ENCODE results near the gene NXNL2.

Gene NXNL2

GRCh38 chr9:88590558-88591146, 55.7 kb downstream of the NXNL2 start:
- Histone ChIP-seq H3K4me2 (ENCODE audit: low read length) (no peak overlapping the region), H2BK5ac (ENCODE audit: low read depth, low read length, poor library complexity) (no peak overlapping the region), H3K79me1 (ENCODE audit: low read length) (no peaks in the 10 kb centered on the region), H3K18ac (ENCODE audit: low read length) (no peak overlapping the region), H4K91ac (ENCODE audit: low read depth, low read length) (no peak overlapping the region), H2BK120ac (ENCODE audit: insufficient read depth, low read length, poor library complexity) (no peak overlapping the region), H3K9me3 (ENCODE audit: insufficient read depth, low read depth, low read length) (no peaks in the 10 kb centered on the region), H3K4ac (ENCODE audit: low read depth, low read length) (no peak overlapping the region), H3K14ac (ENCODE audit: low read length) (no peak overlapping the region), H2AK5ac (ENCODE audit: low read length) (no peak overlapping the region), H2BK12ac (ENCODE audit: low read length) (no peak overlapping the region), H4K8ac (ENCODE audit: low read depth, low read length) (no peak overlapping the region), H3K4me3 (ENCODE audit: low read depth, low read length) (no peak overlapping the region), H2AFZ (ENCODE audit: insufficient read depth, low read length, poor library complexity) (no peak overlapping the region), H3K23ac (ENCODE audit: low read length) (no peak overlapping the region), H3K27me3 (ENCODE audit: insufficient read depth, low read length) (no peaks in the 10 kb centered on the region), H3K4me1 (ENCODE audit: control insufficient read depth in 1 of 2, insufficient read depth in 2 of 2, low read length in 2 of 2) (no peaks in the 10 kb centered on the region), H3K79me2 (ENCODE audit: control insufficient read depth, insufficient read depth, low read length, poor library complexity) (no peaks in the 10 kb centered on the region), H4K12ac (ENCODE audit: low read depth, low read length) (no peak overlapping the region), H3K27ac (ENCODE audit: low read depth, low read length) (no peak overlapping the region), H3K9ac (ENCODE audit: low read length) (no peak overlapping the region), H3K36me3 (ENCODE audit: control insufficient read depth in 1 of 2, insufficient read depth in 2 of 2, low read length in 2 of 2) (no peaks in the 10 kb centered on the region)
- no CpG with 5 or more reads among the region's 14 CpGs for WGBS (ENCODE audit: extremely low coverage, insufficient coverage, insufficient read length)
- DNase-seq: peak; percentile 23 to 38

GRCh38 chr9:88593537-88594185, 58.7 kb downstream of the NXNL2 start:
- H3K4me2 ChIP-seq (ENCODE audit: low read length): no peak overlapping the region
- H3K23ac ChIP-seq (ENCODE audit: low read length): no peak overlapping the region
- H4K91ac ChIP-seq (ENCODE audit: low read depth, low read length): no peak overlapping the region
- WGBS (ENCODE audit: extremely low coverage, insufficient coverage, insufficient read length): no CpG with 5 or more reads among the region's 4 CpGs
- no peak overlapping the region for H3K18ac ChIP-seq (ENCODE audit: low read length)
- no peak overlapping the region for H3K9ac ChIP-seq (ENCODE audit: low read length)
- no peak overlapping the region for H4K8ac ChIP-seq (ENCODE audit: low read depth, low read length)
- H3K27ac ChIP-seq (ENCODE audit: low read depth, low read length): no peak overlapping the region
- no peaks in the 10 kb centered on the region for H3K79me2 ChIP-seq (ENCODE audit: control insufficient read depth, insufficient read depth, low read length, poor library complexity)
- no peak overlapping the region for H3K14ac ChIP-seq (ENCODE audit: low read length)
- no peaks in the 10 kb centered on the region for H3K9me3 ChIP-seq (ENCODE audit: insufficient read depth, low read depth, low read length)
- H2BK12ac ChIP-seq (ENCODE audit: low read length): no peak overlapping the region
- no peak overlapping the region for H4K12ac ChIP-seq (ENCODE audit: low read depth, low read length)
- no peak overlapping the region for H3K4ac ChIP-seq (ENCODE audit: low read depth, low read length)
- H3K27me3 ChIP-seq (ENCODE audit: insufficient read depth, low read length): no peaks in the 10 kb centered on the region
- no peak overlapping the region for H2BK120ac ChIP-seq (ENCODE audit: insufficient read depth, low read length, poor library complexity)
- H3K4me1 ChIP-seq (ENCODE audit: control insufficient read depth in 1 of 2, insufficient read depth in 2 of 2, low read length in 2 of 2): no peaks in the 10 kb centered on the region
- DNase-seq: peak in 1 of 2 donors; percentile 73
- H2AFZ ChIP-seq (ENCODE audit: insufficient read depth, low read length, poor library complexity): no peak overlapping the region
- H3K4me3 ChIP-seq (ENCODE audit: low read depth, low read length): no peak overlapping the region
- H3K79me1 ChIP-seq (ENCODE audit: low read length): no peaks in the 10 kb centered on the region
- no peak overlapping the region for H2AK5ac ChIP-seq (ENCODE audit: low read length)
- no peak overlapping the region for H2BK5ac ChIP-seq (ENCODE audit: low read depth, low read length, poor library complexity)
- H3K36me3 ChIP-seq (ENCODE audit: control insufficient read depth in 1 of 2, insufficient read depth in 2 of 2, low read length in 2 of 2): no peaks in the 10 kb centered on the region
